GM19240 (cell line): ENCODE data around the gene PPP1CA.

ENCODE experiments used
- DNase-seq: peaks from one replicate; pipeline ENCODE4 v3.0.0; 2011; ENCODE audit warnings: low spot score; ENCODE audit not compliant: insufficient read length

PPP1CA gene

DNA sequence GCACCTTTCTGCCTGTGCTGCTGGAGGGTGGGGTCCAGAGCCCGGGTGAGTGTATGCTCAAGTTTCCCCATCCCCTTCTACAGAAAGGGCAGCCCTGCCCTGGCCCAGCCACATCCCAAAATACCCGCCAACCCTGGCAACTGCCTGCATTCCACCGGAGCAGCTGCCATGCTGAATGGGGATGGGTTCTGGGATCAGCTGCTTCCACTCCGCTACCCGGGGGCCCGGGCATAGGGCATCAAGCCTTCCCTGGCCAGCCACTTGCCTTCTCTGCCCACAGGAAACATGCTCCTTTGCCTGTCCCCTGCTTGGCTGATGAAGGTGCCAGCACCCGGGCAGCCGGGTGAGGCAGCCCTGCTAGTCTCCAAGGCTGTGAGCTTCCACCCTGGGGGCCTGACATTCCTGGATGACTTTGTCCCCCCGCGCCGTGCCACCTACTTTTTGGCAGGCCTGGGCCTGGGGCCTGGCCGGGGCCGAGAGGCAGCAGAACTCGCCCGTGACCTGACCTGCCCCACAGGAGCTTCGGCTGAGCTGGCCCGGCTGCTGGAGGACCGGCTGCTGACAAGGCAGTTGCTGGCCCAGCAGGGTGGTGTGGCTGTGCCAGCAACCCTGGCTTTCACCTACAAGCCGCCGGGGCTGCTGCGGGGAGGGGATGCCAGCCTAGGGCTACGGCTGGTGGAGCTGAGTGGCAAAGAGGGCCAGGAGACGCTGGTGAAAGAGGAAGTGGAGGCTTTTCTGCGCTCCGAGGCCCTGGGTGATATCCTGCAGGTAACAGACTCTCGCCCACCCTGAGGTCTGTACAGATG lies 17.0 kb upstream of the PPP1CA start:
- no peak for DNase-seq

DNA sequence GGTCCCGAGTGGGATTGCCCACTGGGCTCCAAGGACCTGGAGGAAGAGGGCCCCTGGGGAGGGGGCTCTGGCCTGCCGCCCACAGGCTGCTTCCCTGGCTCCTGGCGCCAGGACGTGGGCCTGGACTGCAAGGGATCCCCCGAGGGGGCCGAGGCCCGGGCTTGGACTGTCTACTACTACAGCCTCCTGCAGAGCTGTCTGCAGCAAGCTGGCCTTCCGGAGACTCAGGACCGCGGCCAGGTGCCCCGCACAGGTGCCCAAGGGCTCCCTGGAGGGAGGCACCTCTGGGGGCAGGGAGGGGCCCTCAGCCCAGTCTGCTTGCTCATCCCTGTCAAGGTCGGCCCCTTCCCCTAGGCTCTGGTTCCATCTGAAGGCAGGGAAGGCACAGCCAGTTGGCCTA lies 15.8 kb upstream of the PPP1CA start:
- DNase-seq, result no peak

DNA sequence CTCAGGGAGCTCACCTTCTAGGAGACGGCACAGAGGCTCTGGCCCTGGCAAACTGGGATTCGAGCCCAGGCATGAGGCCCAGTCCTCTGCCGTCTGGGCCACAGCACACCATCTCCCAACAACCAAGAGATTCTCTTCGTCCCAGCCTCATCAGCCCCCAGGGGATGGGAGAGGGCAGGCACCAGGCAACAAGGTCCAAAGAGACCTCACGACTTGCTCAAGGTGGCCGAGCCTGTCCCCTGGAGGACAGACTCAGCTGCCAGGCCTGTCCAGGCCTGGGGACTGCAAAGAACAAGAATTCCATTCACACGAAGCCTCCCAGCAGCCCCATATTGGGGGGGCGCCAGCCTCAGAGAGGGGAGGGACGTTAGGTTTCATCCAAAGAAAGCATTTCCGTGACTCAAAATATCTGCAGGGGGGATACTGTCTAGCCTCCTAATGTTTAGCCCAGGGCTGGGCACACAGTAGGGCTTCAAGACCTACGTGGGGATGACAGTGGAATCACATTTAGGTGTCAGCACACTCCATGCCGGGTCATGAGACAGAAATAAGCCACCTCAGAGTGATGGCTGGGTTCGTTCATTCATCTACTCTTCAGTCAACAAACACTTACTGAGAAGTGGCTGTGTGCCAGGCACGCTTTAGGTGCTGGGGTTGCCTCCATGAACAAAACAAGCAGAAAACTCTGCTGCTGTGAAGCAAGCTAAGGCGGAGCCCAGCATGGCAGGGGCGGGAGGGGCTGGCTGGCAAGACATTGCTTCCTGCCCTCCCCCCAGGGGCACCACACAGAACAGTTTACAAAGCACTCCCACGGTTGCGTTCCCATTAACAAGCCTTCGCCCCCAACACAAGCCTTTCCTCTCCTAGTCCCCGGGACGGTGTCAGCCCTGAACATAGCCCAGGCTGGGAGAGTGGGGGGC lies 15.0 kb upstream of the PPP1CA start:
- DNase-seq, result no peak

DNA sequence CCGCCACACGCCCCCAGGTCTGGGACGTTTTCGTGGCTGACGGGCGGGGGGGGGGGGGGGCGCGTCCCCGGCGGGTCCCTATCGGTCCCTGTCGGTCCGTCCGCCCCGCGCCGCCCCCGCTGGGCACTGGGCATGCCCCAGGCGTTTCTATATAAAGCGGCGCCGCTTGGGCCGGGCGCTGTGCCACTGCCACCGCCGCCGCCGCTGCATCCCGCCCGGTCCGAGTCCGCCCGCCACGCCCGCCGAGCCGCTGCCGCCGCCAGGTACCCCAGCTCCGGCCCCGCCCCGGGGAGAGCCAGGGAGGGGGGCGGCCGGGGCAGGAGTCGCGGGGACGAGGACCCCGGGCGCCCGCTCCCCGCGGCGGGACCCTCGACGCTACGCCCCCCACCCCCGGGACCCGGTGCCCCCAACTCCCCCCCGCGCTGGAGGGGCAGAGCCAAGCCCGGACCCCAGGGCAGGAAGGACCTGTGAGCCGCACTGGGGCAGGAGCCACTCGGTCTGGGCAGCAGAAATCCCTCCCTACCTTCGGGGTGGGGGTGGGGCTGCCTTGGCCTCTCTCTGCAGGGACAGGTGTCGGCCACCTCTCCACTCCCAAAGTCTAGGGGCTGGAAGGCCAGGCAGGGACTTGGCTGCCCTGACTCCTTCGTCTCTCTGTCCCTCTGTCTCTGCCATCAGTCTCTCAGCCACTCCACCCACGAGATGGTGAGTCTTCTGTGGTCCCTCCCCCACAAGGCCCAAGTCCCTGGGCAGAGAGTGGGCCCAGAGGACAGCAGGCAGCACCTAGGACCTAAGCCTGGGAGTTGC lies 14.0 kb upstream of the PPP1CA start, which contains the start of gene CARNS1:
Gene CARNS1 (plus strand): TSS at position 178 of the 804 bp plus-strand sequence. CDS start 522 bp downstream, at position 700.
- DNase-seq, result no peak

DNA sequence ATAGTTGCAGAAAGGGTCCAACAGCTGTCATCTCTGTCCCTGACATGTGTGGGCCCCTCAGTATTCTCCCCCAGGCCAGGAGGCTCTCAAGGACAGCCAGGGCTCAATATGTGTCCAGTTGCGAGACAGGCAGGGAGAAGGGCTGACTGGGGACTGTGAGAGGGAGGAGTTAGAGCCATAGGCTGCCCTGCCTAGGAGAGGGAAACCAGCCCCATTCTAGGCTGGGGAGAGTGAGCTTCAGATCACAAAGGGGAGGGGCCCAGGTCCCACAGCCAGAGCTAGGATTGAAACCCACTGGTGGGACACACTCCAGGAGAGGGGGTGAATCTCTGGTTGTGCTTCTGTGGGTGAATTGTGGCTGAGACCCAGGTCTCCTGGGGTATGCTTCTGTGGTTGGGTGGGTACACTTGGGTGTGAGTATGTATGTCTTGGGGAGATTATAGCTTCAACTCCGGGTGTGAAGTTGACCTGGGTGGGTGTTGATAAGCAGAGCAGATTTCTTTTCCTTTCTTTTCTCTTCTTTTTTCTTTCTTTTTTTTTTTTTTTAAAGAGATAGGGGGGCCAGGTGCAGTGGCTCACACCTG lies 11.7 kb upstream of the PPP1CA start:
- DNase-seq, result no peak

DNA sequence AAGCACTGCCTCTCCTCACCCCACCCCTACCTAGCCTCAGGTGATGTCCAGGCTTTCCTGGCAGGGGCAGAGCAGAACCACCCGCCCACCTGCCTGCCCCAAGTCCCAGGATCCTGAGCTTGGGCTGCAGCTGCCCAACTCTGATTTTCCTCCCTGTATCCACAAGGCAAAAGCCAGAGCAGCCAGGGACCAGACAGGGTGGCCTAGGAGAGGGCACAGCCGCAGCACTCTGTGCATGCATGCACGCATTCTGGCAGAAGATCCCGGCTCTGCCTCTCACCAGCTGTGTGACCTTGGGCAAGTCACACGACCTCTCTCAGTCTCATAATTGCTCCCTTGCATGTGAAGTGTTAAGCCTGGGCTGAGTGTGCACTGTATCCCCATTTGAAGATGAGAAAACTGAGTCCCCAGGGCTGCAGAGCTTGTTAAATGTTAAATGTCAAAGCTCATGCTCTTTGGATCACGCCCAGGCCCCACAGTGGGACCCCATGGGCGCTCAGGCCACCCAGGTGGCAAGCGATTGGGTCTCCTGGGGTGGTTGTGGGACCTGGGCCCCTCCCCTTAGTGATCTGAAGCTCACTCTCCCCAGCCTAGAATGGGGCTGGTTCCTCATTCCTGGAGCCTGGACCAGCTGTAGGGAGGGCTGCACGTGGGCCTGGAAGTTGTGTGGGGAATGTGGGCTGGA lies 11.0 kb upstream of the PPP1CA start:
- DNase-seq, result no peak

DNA sequence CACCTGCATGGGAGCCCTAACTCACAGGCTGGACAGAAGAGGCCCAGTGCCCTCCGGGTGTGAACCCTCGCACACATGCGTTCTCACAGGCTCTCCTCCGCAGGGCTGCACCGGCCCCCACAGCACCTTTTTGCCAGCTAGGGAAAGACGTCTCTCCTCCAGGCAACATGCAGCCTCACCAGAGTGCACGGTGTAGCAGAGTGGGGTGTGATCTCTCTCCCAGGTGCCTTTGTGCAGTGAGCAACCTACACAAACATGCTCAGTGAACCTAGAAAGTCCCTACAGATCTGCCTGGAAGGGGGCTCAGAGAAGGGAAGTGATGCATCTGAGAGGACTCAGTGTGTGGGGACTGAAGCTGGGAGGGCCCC lies 10.1 kb upstream of the PPP1CA start:
- no peak for DNase-seq

DNA sequence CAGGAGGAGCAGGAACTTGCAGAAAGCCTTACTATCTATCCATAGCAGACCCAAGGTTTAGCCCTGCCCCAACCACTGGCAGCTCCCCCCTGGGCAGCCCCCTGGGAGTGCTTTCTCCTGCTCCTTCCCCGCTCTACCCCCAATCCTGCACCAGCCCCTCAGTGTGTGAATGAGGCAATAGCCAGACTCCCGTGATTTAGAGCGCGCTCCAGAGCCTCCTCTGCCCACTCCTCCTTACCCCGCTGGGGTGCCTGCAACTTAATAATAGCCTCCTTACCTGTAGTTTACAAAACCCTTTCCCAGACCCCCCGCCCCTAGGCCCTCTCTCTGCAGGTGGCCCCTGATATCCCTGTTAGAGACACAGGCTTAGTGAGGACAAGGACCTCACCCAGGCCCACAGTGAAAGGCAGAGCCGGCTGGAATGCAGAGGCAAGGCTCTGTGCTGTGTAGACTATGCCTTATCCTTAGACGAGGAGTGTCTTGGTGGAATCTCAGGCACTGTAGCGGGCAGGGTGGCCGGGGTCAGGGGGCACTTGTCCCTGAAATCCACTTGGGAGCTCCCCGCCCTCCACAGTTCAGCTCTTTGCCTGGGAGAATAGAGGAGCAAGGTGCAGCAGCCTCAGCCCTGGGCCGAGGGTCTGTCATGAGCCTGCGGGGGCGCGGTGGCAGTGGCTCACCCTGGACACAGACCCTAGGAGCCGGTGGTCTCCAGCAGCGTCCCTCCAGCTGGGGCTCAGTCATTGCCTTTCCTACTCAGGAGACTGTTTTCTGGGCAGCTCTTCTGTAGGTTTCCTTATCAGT lies 9.5 kb upstream of the PPP1CA start:
- no peak for DNase-seq

DNA sequence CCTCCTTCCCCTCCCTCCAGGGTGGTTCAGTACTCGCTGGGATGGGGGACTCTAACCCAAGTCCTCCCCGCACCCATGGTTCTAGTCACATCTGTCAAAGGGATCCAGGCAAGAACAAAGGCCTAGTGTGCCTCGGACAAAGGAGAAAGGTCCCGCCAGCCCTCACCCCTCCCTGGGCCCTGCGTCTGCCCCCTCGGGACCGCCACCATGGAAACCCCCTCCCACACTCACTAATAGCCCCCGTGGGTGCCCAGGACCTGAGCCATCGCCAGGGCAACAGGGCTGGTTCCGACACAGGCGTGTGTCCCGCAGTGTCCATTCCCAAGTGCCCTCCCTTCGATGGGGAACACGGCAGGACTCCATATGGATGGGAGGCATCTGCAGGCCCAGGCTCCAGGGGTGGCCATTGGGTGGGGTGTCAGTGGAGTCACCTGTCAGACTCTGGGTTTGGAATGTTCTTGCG lies 8.7 kb upstream of the PPP1CA start:
- DNase-seq, result no peak

DNA sequence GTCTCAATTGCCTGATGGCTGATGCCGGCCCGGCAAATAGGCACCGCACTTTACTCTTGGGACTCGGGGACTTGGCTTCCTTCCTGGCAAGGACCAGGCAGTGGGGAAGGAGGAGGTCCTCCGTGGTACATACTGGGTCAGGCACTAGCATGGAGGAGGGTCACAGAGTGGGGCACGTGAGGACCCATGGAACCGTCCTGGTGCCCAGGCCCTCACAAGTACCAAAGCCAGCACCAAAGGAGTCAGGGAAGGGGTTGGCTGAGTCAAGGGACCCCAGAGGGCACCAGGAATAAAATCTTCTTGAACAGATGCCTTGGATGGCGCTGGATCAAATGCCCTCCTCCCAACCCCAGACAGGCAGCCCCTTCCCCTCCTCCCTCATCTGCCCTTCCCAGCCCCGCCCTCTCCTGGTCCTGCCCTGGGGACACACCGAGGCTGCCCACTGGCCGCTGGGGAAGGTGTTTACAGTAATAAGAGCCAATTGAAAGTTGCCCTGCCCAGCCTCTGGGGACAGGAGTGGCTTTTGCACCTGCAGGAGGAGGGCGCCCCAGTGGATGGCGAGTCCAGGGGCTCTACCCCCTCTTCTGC lies 8.2 kb upstream of the PPP1CA start:
- DNase-seq, result no peak

DNA sequence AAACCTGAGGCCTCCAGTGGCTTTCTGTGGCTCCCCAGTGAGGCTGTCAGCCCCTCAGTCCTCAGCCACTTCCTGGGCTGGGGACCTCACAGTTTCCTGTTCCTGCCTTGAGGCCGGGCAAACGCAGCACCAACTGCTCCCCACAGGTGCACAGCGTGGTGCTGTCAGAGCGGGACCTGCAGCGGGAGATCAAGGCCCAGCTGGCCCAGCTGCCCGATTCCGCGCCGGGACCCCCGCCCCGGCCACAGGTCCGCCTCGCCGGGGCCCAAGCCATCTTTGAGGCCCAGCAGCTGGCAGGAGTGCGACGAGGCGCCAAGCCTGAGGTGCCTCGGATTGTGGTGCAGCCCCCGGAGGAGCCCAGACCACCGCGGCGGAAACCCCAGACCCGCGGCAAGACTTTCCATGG lies 7.6 kb upstream of the PPP1CA start:
- peak; percentile 77 for DNase-seq

DNA sequence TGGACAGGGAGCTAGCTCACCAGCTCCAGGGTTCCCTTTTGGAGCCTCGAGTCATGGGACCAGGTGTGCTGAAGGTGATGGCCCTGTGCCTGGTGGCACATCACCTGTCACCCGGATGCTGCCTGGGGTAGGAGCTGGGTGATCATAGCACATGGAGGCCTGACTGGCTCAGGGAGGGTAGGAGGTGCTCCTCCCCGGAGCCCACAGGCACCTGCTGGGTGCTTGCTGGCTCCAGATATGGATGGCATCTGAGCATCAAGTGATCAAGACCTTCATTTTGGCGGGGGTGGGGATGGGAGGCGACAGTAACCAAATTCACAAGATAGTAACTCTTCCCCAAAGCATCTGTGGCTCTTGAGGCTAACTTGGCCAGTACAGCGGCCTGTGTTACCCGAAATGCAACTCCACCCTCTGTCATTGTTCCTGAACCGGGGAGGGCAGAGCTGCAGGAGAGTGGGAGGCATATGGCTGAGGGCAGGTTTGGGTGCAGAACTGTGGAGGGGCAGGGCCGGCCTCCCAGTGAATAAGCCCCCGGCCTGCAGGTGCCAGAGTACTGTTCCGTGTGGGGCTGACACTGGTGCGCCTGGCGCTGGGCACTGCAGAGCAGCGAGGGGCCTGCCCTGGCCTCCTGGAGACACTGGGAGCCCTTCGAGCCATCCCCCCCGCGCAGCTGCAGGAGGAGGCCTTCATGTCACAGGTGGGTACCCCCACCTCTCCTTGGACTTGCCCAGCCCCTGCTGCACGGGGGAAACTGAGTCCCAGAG lies 7.0 kb upstream of the PPP1CA start:
- no peak for DNase-seq

DNA sequence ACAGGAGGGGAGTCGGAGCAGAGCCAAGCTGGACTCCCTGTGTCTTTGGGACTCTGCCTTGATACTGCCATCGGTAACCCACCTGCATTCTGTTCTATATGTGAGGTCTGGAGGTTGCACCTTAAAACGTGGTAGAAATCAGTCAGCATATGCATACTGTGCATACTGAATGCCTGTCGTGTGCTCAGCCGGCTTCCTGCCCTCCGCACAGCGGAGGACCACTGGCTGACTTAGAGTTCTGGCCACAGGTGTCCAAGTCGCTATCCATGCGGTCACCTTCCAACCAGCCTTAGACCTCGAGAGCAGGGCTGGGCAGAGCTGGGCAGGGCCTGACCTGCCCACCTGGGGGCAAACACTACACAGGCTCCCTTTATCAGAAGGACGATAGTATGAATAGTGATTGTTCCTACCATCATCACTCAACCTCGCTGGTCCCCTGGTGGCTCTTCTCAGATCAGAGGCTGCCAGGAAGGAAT lies 6.1 kb upstream of the PPP1CA start:
- no peak for DNase-seq

DNA sequence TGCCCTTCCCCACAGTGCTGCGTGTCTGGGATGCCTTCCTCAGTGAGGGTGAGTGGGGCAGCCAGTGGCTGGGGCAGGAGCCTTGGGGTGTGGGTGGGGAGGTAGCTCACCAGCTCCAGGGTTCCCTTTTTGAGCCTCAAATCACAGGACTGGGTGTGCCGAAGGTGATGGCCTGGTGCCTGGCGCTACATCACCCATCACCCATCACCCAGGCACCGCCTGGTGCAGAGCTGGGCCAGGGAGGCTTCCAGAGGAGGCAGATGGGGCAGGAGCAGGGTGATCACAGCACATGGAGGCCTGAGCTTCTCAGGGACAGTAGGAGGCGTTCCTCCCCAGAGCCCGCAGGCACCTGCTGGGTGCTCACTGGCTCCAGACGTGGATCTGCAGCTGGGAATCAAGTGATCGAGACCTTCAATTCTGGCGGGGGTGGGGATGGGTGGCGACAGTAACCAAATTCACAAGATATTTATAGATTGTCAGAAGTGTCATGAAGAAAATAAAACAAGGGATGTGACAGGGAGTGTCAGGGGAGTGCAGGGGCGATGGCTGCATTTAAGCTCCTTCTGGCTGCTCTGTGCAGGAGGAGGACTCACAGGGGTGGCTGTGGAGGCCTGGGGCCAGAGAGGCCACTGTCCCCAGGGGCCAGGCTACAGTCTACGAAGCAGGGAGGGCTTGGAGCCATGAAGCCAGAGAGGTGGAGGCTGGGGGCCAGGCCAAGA lies 5.5 kb upstream of the PPP1CA start:
- no peak for DNase-seq

DNA sequence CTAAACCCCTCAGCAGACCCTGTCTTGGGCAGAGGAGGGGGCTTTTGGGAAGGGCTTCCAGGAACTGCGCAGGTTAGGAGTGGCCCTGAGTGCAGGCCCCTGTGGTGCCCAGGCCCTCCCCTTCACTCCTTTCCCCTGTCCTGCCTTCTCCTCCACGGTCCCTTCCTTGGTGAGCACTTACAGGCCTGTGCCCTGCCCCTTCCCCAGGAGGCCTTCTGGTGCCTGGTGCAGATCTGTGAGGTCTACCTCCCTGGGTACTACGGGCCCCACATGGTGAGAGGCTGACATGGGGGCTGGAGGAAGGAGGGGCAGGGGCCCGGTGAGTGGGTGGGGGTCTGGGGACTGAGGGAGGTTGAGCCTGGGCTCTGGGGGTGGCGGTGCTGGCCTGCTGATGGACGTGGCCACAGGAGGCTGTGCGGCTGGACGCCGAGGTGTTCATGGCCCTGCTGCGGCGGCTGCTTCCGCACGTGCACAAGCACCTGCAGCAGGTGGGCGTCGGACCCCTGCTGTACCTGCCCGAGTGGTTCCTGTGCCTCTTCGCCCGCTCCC lies 4.8 kb upstream of the PPP1CA start:
- DNase-seq, result no peak

DNA sequence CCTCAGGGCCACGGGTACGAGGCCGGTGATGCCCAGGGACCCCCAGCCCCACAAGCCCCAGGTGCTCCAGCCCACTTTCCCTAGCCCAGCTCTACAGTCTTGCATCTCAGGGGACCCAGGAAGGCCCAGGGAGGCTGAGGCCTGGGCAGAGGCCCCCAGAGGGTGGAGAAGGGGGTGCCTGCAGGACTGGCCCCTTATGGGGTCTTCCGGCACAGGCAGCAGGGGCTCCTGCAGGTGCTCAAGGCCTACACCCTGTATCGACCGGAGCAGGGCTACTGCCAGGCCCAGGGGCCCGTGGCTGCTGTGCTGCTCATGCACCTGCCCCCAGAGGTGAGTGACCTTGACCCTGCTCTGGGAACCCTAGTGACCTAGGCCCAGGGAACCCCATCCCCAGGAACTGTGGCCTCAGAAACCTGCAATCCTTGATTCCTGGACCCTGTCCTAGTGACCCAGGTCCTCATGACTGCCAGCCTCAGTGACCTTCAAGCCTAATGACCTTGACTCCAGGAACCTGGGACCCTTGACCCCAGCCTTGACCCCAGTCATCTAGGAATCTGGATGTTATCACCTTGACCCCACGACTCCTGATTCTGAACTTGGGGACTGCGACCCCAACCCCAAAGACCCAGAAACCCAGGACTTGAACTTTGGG lies 4.2 kb upstream of the PPP1CA start:
- DNase-seq, result no peak

DNA sequence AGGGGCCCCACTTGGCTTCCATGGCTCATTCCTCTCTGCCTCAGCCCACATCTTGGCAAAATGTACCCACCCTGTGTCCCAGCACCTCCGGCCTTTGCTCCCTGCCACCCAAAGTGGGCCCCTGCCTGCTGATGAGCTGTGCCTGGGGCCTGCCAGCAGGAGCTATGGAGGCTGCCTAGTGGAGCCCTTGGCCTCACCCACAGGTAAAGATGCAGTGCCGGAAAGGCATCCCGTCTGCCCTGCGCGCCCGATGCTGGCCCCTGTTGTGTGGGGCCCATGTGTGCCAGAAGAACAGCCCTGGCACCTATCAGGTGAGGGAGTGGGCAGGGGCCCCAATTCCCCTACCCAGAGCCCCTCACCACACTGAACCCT lies 3.5 kb upstream of the PPP1CA start:
- DNase-seq, result no peak
